Esophagus squamous epithelium (tissue), 5 donors: ENCODE results near the gene NRF1. TPM values are rescaled to one million over a fixed set of nuclear protein-coding genes. Genes with fewer than 3 reads are reported as not detected.

Source experiments
- DNase-seq: peaks from one replicate; lab custom pipeline; 2025; lab: John Stamatoyannopoulos, UW
- H3K27ac ChIP-seq, 4 donors: fragments of 200-600 bp; sonication (generic); one replicate each; pipeline ENCODE4 v1.5.1; 2016 to 2019; ENCODE audit warnings: mild to moderate bottlenecking in 1 of 4
- H3K27me3 ChIP-seq, 4 donors: fragments of 200-600 bp; sonication (generic); 1 replicate in 3 of 4; 2 replicates in 1 of 4; pipeline versions ENCODE4 v1.5.1 to v1.6.0; 2017 to 2021; ENCODE audit warnings: antibody characterized with exemption in 1 of 4
- H3K36me3 ChIP-seq, 3 donors: fragments of 200-600 bp; sonication (generic); one replicate each; pipeline ENCODE4 v1.5.1; 2016 to 2019
- H3K4me1 ChIP-seq, 3 donors: fragments of 200-600 bp; sonication (generic); one replicate each; pipeline ENCODE4 v1.5.1; 2017 to 2019
- H3K4me3 ChIP-seq, 4 donors: fragments of 200-600 bp; sonication (generic); 1 replicate in 3 of 4; 2 replicates in 1 of 4; pipeline ENCODE4 v1.5.1; 2016 to 2019; ENCODE audit warnings: mild to moderate bottlenecking in 2 of 4, moderate library complexity in 1 of 4
- H3K9me3 ChIP-seq, 3 donors: fragments of 200-600 bp; sonication (generic); one replicate each; pipeline ENCODE4 v1.5.1; 2016 to 2019
- POLR2A ChIP-seq, 4 donors: fragments of 450-650 bp; IDR thresholded peaks; one replicate each; pipeline ENCODE4 v1.6.1; 2017; ENCODE audit warnings: antibody characterized with exemption in 4 of 4, mild to moderate bottlenecking in 4 of 4, moderate library complexity in 3 of 4
- WGBS, 2 donors: methylation state at CpG; one replicate each; pipeline ENCODE4 v1.1.5; 2018; 5-methylcytosine and 5-hydroxymethylcytosine counted together
- intact Hi-C: fragments of 100-400 bp; cut with DNase I; formaldehyde crosslinking; loops from one replicate; pipeline ENCODE4 v1.15.0; 2022
- total RNA-seq, 4 donors: library from RNA; depleted of rRNA; stranded (reverse); fragments of >200 nt; gene quantifications; one replicate each; pipeline ENCODE4 v1.1.0, GENCODE V29; 2016
- TF ChIP-seq, protein P1 (sequence below), 6 experiments: fragments of 450-650 bp in 4 of 6; fragments of 200-600 bp in 2 of 6; sonication (generic) in 2 of 6; IDR thresholded peaks; one replicate each; pipeline ENCODE4 v1.5.1; 2016 to 2019; ENCODE audit warnings: antibody characterized with exemption in 6 of 6, mild to moderate bottlenecking in 4 of 6, moderate library complexity in 4 of 6
- donor health status: DM: yes; HTN: yes; CAD: no.

Gene NRF1
- total RNA-seq, 4 donors from 2014 or later, result 10.0 to 18.3 (median 13.3) TPM

DNA sequence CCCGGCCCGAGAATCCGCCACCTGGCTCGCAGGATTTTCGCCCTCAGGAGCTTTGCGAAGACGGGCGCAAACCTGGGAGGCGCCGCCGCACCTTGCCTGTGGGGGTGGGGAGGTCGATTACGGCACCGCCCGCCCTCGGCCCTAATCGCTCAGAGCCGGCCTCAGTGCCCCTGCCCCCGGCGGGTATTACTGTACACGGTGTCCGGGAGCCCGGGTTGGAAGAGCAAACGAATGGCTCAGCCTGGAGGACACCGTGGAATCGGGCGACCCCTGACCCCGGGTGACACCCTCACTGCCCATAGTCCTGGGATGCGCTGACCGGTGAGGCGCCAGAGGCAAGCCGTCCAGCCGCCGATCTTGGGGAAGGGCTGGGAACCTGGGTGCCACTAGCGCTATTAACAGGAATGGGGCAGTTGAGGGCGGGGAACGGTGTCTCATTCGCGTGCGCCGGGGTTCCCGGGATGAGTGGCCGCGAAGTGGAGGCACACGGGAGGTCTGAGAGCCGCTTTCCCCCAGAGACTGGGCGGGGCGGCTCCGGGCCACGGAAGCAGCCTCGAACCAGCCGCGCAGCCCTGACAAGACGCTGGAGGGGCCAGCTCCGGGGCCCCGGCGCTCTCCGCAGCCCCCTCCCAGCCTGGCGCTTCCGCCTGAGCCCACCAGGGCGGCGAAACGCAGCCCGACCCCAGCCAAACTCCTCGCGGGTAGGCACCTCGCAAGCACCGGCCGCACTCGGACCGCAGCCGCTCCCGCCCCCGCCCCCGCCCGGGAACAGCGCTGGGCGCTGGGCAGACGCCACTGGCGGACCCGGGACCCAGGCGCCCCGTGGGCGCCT lies 167.5 kb downstream of the NRF1 start:
- no peak for DNase-seq
- intact Hi-C loops, result no loop called here
- TF ChIP-seq, protein P1, sequence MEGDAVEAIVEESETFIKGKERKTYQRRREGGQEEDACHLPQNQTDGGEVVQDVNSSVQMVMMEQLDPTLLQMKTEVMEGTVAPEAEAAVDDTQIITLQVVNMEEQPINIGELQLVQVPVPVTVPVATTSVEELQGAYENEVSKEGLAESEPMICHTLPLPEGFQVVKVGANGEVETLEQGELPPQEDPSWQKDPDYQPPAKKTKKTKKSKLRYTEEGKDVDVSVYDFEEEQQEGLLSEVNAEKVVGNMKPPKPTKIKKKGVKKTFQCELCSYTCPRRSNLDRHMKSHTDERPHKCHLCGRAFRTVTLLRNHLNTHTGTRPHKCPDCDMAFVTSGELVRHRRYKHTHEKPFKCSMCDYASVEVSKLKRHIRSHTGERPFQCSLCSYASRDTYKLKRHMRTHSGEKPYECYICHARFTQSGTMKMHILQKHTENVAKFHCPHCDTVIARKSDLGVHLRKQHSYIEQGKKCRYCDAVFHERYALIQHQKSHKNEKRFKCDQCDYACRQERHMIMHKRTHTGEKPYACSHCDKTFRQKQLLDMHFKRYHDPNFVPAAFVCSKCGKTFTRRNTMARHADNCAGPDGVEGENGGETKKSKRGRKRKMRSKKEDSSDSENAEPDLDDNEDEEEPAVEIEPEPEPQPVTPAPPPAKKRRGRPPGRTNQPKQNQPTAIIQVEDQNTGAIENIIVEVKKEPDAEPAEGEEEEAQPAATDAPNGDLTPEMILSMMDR (IDR thresholded peaks at IDR 0.05), result peak in 1 of 6 experiments; percentile 7
- TF ChIP-seq POLR2A (IDR thresholded peaks at IDR 0.05), result no peak
- Histone ChIP-seq H3K27me3 (peaks cover 35 to 95% (median 50%) of the 10 kb centered on the region in 4 donors), H3K36me3 (no peaks in the 10 kb centered on the region), H3K9me3 (no peaks in the 10 kb centered on the region), H3K4me1 (peaks cover 36 to 59% (median 49%) of the 10 kb centered on the region in 3 donors), H3K27ac (peak overlapping the region; percentile 82 to 95 (median 87)), H3K4me3 (peak overlapping the region; percentile 67 to 77 (median 70))
- 0 to 13% methylated on average over 4 to 21 of the region's 84 CpGs for WGBS, 2 donors

DNA sequence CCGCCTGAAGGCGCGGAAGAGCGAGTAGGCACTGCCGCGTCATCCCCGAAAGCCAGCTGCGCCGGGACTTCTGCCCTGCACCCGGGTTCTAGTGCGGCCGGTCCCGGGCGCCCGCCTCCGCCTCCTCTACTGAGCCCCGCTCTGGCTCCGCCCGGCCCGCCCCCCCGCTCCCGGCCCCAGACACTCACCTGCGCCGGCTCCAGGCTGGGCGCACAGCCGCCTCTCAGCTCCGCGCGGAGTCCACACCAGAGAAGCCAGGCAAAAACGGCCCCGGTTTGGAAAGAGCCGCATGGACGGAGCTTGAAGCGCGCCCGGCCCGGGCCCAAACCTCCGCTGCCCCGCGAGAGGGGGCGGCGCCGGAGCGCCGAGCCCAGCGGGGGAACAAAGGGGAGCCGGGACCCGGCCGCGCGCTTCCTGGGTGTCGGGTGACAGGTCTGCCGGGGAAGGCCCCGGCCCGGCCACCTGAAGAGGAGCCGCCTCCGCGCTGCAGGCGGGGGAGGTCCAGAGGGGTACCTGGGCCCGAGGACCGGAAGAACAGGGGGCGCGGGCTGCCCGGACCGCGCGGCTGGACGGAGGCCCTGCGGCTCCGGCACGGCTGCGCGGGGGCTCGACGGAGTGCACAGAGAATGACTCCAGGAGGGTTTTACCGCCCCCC lies 168.2 kb downstream of the NRF1 start:
- Histone ChIP-seq H3K36me3 (no peaks in the 10 kb centered on the region), H3K4me1 (peaks cover 42 to 67% (median 54%) of the 10 kb centered on the region in 3 donors), H3K4me3 (peak overlapping the region; percentile 67 to 77 (median 70)), H3K27ac (peak overlapping the region; percentile 82 to 95 (median 87)), H3K9me3 (no peaks in the 10 kb centered on the region), H3K27me3 (peaks cover 39 to 96% (median 57%) of the 10 kb centered on the region in 4 donors)
- DNase-seq, result no peak
- WGBS, 2 donors, result no CpG with 5 or more reads among the region's 76 CpGs
- intact Hi-C loops, result no loop called here
- TF ChIP-seq POLR2A (IDR thresholded peaks at IDR 0.05), result peak in 1 of 4 donors; percentile 11
- TF ChIP-seq, protein P1 (IDR thresholded peaks at IDR 0.05), result no peak

- Histone ChIP-seq H3K27me3 (peaks cover 44 to 100% (median 64%) of the 10 kb centered on the region in 4 donors), H3K27ac (peak overlapping the region; percentile 82 to 95 (median 87)), H3K36me3 (no peaks in the 10 kb centered on the region), H3K4me1 (peaks cover 49 to 73% (median 59%) of the 10 kb centered on the region in 3 donors), H3K9me3 (no peaks in the 10 kb centered on the region), H3K4me3 (peak overlapping the region; percentile 67 to 77 (median 70))
- DNase-seq, result no peak
- intact Hi-C loops, result no loop called here
- peak in 1 of 4 donors; percentile 27 for TF ChIP-seq POLR2A (IDR thresholded peaks at IDR 0.05)
- TF ChIP-seq, protein P1 (IDR thresholded peaks at IDR 0.05), result no peak
- 0% methylated on average over 6 of the region's 64 CpGs; no CpG with 5 or more reads in 1 of the 2 donors for WGBS, 2 donors
Observed at GRCh38 chr7:129780257-129780973, 168.9 kb downstream of the NRF1 start.

GRCh38 chr7:129780974-129781927 lies 169.7 kb downstream of the NRF1 start:
- peak overlapping the region in 1 of 4 donors; percentile 91 for H3K27ac ChIP-seq
- H3K9me3 ChIP-seq, result no peaks in the 10 kb centered on the region
- H3K4me3 ChIP-seq, result peak overlapping the region; percentile 67 to 77 (median 70)
- no peak for TF ChIP-seq POLR2A (IDR thresholded peaks at IDR 0.05)
- TF ChIP-seq, protein P1 (IDR thresholded peaks at IDR 0.05), result no peak
- no peak for DNase-seq
- WGBS, 2 donors, result 1% methylated on average over 13 to 25 of the region's 55 CpGs
- peaks cover 55 to 81% (median 63%) of the 10 kb centered on the region in 3 donors for H3K4me1 ChIP-seq
- H3K36me3 ChIP-seq, result no peaks in the 10 kb centered on the region
- H3K27me3 ChIP-seq, result peaks cover 44 to 100% (median 72%) of the 10 kb centered on the region in 4 donors
- intact Hi-C loops, result no loop called here
